GM12878 (cell line): Measurements from ENCODE around the gene MYRF. TPM values are rescaled to one million over a fixed set of nuclear protein-coding genes. Genes with fewer than 3 reads are reported as not detected.

Source experiments
- ATAC-seq: fragments of 200-7000 bp; cut with Tn5 transposase; 3 replicates; pipeline ENCODE4 v1.9.1; 2020; ENCODE audit warnings: mild to moderate bottlenecking, moderate library complexity
- BruUV-seq: library from RNA; stranded (reverse); fragments of 400-500 nt; replicated peaks from 2 replicates; lab custom pipeline; 2021; lab: Mats Ljungman, UMichigan
- CTCF ChIA-PET: fragments of 300-600 bp; sonication (Branson Sonifier 250); formaldehyde crosslinking; extraction: SDS; loops from one replicate; lab custom pipeline; 2021; ENCODE audit warnings: inconsistent platforms; lab: Yijun Ruan, JAX
- POLR2A ChIA-PET: fragments of 350-600 bp; formaldehyde crosslinking; extraction: SDS; loops from one replicate; lab custom pipeline; 2021; ENCODE audit warnings: inconsistent platforms; lab: Charles Lee
- RAD21 ChIA-PET: fragments of 300-600 bp; sonication (Branson Sonifier 250); formaldehyde crosslinking; loops from one replicate; lab custom pipeline; 2023; ENCODE audit warnings: antibody characterized with exemption; ENCODE audit not compliant: unreplicated experiment; lab: Charles Lee
- SMC1A ChIA-PET: fragments of 300-600 bp; sonication (Branson Sonifier 250); formaldehyde crosslinking; loops from one replicate; lab custom pipeline; 2023; ENCODE audit not compliant: unreplicated experiment, uncharacterized antibody; lab: Charles Lee
- DNase-seq: peaks from one replicate; pipeline ENCODE4 v3.0.0-alpha.2; 2011; ENCODE audit warnings: low read depth, low spot score
- FAIRE-seq: peaks from 3 replicates; lab custom pipeline; 2011; peaks lifted over from hg19 to GRCh38; lab: Jason Lieb, UNC
- H2AFZ ChIP-seq: 2 replicates; pipeline ENCODE4 v1.6.0; 2011; ENCODE audit warnings: low read depth, low read length, control low read depth; ENCODE audit not compliant: control insufficient read depth
- H3K27ac ChIP-seq: 2 replicates; pipeline ENCODE4 v1.5.1; 2011; ENCODE audit warnings: control low read depth; ENCODE audit not compliant: control insufficient read depth, insufficient read depth
- H3K27me3 ChIP-seq, 2 experiments: replicated peaks in 1 of 2; 2 replicates each; pipeline versions ENCODE4 v1.6.0 to v1.6.1; 2011; ENCODE audit warnings: low read length in 1 of 2; ENCODE audit not compliant: control insufficient read depth in 2 of 2, insufficient read depth in 2 of 2
- H3K36me3 ChIP-seq, 2 experiments: 2 replicates each; pipeline ENCODE4 v1.5.1; 2011; ENCODE audit warnings: low read length in 1 of 2; ENCODE audit not compliant: control insufficient read depth in 2 of 2, insufficient read depth in 2 of 2
- H3K4me1 ChIP-seq: 2 replicates; pipeline ENCODE4 v1.6.1; 2011; ENCODE audit warnings: mild to moderate bottlenecking, low read length, moderate library complexity, mixed read lengths; ENCODE audit not compliant: control insufficient read depth, insufficient read depth
- H3K4me2 ChIP-seq: 2 replicates; pipeline ENCODE4 v1.6.0; 2011; ENCODE audit warnings: control low read depth; ENCODE audit not compliant: control insufficient read depth, insufficient read depth
- H3K4me3 ChIP-seq: fragments of 200-600 bp; sonication (generic); 2 replicates; pipeline ENCODE4 v1.5.1; 2016
- H3K79me2 ChIP-seq: 2 replicates; pipeline ENCODE4 v1.6.0; 2011; ENCODE audit warnings: low read length; ENCODE audit not compliant: control insufficient read depth, insufficient read depth
- H3K9ac ChIP-seq: 2 replicates; pipeline ENCODE4 v1.8.0; 2011; ENCODE audit warnings: low read length, control low read depth, mixed read lengths; ENCODE audit not compliant: control insufficient read depth, insufficient read depth
- H3K9me3 ChIP-seq: replicated peaks from 3 replicates; pipeline ENCODE4 v1.5.1; 2011; ENCODE audit warnings: mild to moderate bottlenecking, low read length; ENCODE audit not compliant: control insufficient read depth, insufficient read depth
- H4K20me1 ChIP-seq: 2 replicates; pipeline ENCODE4 v1.6.0; 2011; ENCODE audit not compliant: control insufficient read depth, insufficient read depth
- CBX3 ChIP-seq: fragments of 200-600 bp; sonication (generic); IDR thresholded peaks from 2 replicates; pipeline ENCODE4 v1.6.1; 2016; ENCODE audit warnings: low read depth, borderline replicate concordance
- IKZF2 ChIP-seq, 2 experiments: fragments of 450-650 bp; IDR thresholded peaks; 2 replicates each; pipeline ENCODE4 v1.6.1; 2017; ENCODE audit warnings: mild to moderate bottlenecking in 2 of 2, moderate library complexity in 2 of 2
- LARP7 ChIP-seq: fragments of 450-650 bp; IDR thresholded peaks from 2 replicates; pipeline ENCODE4 v1.6.1; 2017; ENCODE audit warnings: mild to moderate bottlenecking
- NR2C1 ChIP-seq: fragments of 450-650 bp; IDR thresholded peaks from 2 replicates; pipeline ENCODE4 v1.6.1; 2017; ENCODE audit warnings: antibody characterized with exemption, mild to moderate bottlenecking, moderate library complexity
- NRF1 ChIP-seq: conservative IDR thresholded peaks from 2 replicates; pipeline ENCODE4 v1.6.1; 2011; ENCODE audit warnings: mild to moderate bottlenecking, low read depth, low read length, improper control_type of control experiment
- POLR2A ChIP-seq: IDR thresholded peaks from 2 replicates; pipeline ENCODE4 v1.6.1; 2011; ENCODE audit warnings: low read depth, mild to moderate bottlenecking, low read length
- SIX5 ChIP-seq: IDR thresholded peaks from 2 replicates; pipeline ENCODE4 v1.6.1; 2011; ENCODE audit warnings: mild to moderate bottlenecking, low read depth, low read length, moderate library complexity; ENCODE audit not compliant: severe bottlenecking
- TARDBP ChIP-seq: IDR thresholded peaks from 2 replicates; pipeline ENCODE4 v1.6.1; 2016; ENCODE audit warnings: borderline replicate concordance
- TBL1XR1 ChIP-seq: IDR thresholded peaks from 2 replicates; pipeline ENCODE4 v1.6.1; 2012; ENCODE audit warnings: low read depth, low read length, improper control_type of control experiment
- ZNF274 ChIP-seq: IDR thresholded peaks from one replicate; pipeline ENCODE4 v1.8.0; 2011; ENCODE audit not compliant: insufficient read length, insufficient read depth
- ZSCAN29 ChIP-seq: fragments of 450-650 bp; IDR thresholded peaks from 2 replicates; pipeline ENCODE4 v1.6.1; 2017; ENCODE audit warnings: mild to moderate bottlenecking, moderate library complexity
- WGBS: methylation state at CpG from one replicate; pipeline ENCODE4 v1.1.6; 2016; ENCODE audit warnings: low lambda C conversion rate; ENCODE audit not compliant: insufficient replicate concordance, insufficient coverage; ENCODE audit errors: missing lambda C conversion rate; 5-methylcytosine and 5-hydroxymethylcytosine counted together
- in situ Hi-C: fragments of 300-500 bp; cut with MboI; formaldehyde crosslinking; loops from 9 replicates; pipeline ENCODE4 v1.14.3; 2018; ENCODE audit warnings: mixed read lengths
- intact Hi-C: fragments of 100-400 bp; cut with micrococcal nuclease; formaldehyde crosslinking; loops from one replicate; pipeline ENCODE4 v1.14.2; 2022; ENCODE audit not compliant: unreplicated experiment
- polyA plus RNA-seq, 11 experiments: library from polyadenylated mRNA; depleted of rRNA in 4 of 11; unstranded in 6 of 11; stranded (reverse) in 5 of 11; fragments of >200 nt; fragmentation: Nextera tagmentation in 4 of 11; fragmentation: Illumina TruSeq in 1 of 11; extraction: Ambion mirVana in 4 of 11; extraction: Trizol in 1 of 11; gene quantifications; 1 replicate in 1 of 11; 2 replicates in 10 of 11; pipeline versions ENCODE4 v1.2.1 to v1.2.3, GENCODE V29; 2011 to 2016; ENCODE audit warnings: inconsistent platforms in 2 of 11, missing spikeins in 2 of 11, low read depth in 1 of 11
- total RNA-seq, 4 experiments: library from RNA; depleted of rRNA in 3 of 4; stranded (reverse); fragments of >200 nt in 3 of 4; fragmentation: Illumina TruSeq in 1 of 4; extraction: Trizol in 1 of 4; gene quantifications; 2 replicates each; pipeline versions ENCODE4 v1.2.1 to v1.2.3, GENCODE V29; 2013 to 2021
- TF ChIP-seq, protein P1 (sequence below): fragments of 150-350 bp; IDR thresholded peaks from 2 replicates; pipeline ENCODE4 v1.6.1; 2016; ENCODE audit warnings: low read depth, low read length
- TF ChIP-seq, protein P2 (sequence below): IDR thresholded peaks from 2 replicates; pipeline ENCODE4 v1.6.1; 2012; ENCODE audit warnings: low read depth, low read length, improper control_type of control experiment

The MYRF gene
- total and polyA plus RNA-seq, 10 of the 15 experiments (the other 5 are each of a cell fraction or from before 2014, with no cell fraction given): 0.27 to 15.6 (median 0.89) TPM

DNA sequence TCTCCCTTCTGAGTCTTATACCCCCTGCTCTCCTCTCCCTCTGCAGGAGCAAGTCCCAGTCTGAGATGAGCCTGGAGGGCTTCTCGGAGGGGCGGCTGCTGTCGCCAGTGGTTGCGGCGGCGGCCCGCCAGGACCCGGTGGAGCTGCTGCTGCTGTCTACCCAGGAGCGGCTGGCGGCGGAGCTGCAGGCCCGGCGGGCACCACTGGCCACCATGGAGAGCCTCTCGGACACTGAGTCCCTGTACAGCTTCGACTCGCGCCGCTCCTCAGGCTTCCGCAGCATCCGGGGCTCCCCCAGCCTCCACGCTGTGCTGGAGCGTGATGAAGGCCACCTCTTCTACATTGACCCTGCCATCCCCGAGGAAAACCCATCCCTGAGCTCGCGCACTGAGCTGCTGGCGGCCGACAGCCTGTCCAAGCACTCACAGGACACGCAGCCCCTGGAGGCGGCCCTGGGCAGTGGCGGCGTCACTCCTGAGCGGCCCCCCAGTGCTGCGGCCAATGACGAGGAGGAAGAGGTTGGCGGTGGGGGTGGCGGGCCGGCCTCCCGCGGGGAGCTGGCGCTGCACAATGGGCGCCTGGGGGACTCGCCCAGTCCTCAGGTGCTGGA is 8.8 kb upstream of the MYRF start:
- POLR2A ChIA-PET: no interaction called here
- H3K9me3 ChIP-seq: no peaks in the 10 kb centered on the region

More for the DNA sequence above, 8.8 kb upstream of the MYRF start:
- H3K27me3 ChIP-seq: no peaks in the 10 kb centered on the region
- ChIA-PET SMC1A (no interaction called here), CTCF (interaction anchor here (1.4 to 2.7 kb wide), 3 partner anchors 10 to 44 kb away, joined by 4 to 13 read pairs (median 7); no protein-coding TSS in a partner anchor), RAD21 (interaction anchor here (2.4 kb wide), 1 partner anchor 45 kb away, joined by 7 read pairs; no protein-coding TSS in a partner anchor)
- no peak overlapping the region for H3K4me3 ChIP-seq
- FAIRE-seq (no peak), DNase-seq (no peak), ATAC-seq (no peak)
- TF ChIP-seq, protein P1, sequence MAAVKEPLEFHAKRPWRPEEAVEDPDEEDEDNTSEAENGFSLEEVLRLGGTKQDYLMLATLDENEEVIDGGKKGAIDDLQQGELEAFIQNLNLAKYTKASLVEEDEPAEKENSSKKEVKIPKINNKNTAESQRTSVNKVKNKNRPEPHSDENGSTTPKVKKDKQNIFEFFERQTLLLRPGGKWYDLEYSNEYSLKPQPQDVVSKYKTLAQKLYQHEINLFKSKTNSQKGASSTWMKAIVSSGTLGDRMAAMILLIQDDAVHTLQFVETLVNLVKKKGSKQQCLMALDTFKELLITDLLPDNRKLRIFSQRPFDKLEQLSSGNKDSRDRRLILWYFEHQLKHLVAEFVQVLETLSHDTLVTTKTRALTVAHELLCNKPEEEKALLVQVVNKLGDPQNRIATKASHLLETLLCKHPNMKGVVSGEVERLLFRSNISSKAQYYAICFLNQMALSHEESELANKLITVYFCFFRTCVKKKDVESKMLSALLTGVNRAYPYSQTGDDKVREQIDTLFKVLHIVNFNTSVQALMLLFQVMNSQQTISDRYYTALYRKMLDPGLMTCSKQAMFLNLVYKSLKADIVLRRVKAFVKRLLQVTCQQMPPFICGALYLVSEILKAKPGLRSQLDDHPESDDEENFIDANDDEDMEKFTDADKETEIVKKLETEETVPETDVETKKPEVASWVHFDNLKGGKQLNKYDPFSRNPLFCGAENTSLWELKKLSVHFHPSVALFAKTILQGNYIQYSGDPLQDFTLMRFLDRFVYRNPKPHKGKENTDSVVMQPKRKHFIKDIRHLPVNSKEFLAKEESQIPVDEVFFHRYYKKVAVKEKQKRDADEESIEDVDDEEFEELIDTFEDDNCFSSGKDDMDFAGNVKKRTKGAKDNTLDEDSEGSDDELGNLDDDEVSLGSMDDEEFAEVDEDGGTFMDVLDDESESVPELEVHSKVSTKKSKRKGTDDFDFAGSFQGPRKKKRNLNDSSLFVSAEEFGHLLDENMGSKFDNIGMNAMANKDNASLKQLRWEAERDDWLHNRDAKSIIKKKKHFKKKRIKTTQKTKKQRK: no peak
- TF ChIP-seq SIX5 (no peak), IKZF2 (IDR thresholded peaks at IDR 0.05) (no peak), NR2C1 (no peak), NRF1 (no peak), LARP7 (no peak), TBL1XR1 (no peak), TARDBP (no peak), ZNF274 (no peak), CBX3 (no peak), ZSCAN29 (no peak), POLR2A (no peak)
- TF ChIP-seq, protein P2, sequence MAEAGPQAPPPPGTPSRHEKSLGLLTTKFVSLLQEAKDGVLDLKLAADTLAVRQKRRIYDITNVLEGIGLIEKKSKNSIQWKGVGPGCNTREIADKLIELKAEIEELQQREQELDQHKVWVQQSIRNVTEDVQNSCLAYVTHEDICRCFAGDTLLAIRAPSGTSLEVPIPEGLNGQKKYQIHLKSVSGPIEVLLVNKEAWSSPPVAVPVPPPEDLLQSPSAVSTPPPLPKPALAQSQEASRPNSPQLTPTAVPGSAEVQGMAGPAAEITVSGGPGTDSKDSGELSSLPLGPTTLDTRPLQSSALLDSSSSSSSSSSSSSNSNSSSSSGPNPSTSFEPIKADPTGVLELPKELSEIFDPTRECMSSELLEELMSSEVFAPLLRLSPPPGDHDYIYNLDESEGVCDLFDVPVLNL: no peak
- no peaks in the 10 kb centered on the region for H3K79me2 ChIP-seq
- no peak overlapping the region for H3K27ac ChIP-seq
- H3K9ac ChIP-seq: no peak overlapping the region
- no peak overlapping the region for H2AFZ ChIP-seq
- no TSS peak for BruUV-seq
- no peaks in the 10 kb centered on the region for H4K20me1 ChIP-seq
- no peak overlapping the region for H3K4me2 ChIP-seq
- no peaks in the 10 kb centered on the region for H3K36me3 ChIP-seq
- intact Hi-C loops: no loop called here
- 71% methylated on average over 41 of the region's 42 CpGs for WGBS
- H3K4me1 ChIP-seq: no peaks in the 10 kb centered on the region; the same call in 1 of the 2 replicates
- in situ Hi-C loops: no loop called here
